SW 1271 (cell line): ENCODE measurements around the gene RABGAP1.

Experiments used
- DNase-seq, 2 experiments: peaks; one replicate each; lab custom pipeline; 2025; lab: John Stamatoyannopoulos, UW

RABGAP1 gene

DNA sequence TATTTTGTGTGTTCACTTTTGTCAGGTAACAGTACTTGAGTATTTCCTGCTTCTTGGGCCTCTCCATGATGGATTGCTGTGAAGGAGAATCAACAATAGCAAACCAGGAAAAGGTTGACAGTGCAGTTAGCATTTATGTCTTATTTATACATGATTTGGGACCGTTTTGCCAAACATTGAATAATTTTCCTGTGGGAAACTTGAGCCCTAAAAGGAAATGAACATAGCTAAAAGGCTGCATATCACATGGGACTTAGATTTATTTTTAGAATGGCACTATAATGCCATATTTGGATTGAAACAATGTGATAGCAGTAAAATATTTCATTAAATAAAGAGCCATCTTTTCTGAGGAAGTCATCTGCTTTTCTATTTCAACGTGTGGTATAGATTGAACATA is 107.9 kb downstream of the RABGAP1 start:
- no peak for DNase-seq

DNA sequence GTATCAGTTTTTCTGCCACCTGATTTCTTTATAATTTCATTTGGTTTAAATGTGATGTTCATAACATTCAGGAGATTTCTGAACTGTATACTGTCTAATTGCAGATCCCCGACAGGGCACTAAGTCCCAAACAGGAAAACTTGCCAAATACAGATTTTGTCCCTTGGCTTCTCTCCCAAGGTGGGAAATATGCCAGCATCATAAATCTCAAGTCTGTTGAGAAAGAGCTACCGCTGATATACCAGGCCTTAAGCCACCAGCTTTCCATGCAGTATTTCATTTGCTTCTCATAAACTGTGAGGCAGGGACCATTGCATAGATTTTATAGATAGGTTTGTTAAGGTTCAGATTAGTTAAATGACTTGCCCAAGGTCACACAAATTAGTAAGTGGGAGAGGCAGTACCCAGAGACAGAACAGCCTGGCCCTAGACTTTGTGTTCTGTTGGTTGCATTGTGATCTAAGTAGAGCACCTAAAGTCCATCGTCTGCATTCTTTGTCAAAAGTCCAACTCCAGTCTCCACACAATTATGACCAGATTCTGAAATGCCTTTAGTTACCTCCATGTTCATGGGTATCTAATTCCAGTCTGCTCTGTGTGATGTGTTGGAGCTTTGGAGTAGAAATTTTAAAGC is 108.9 kb downstream of the RABGAP1 start:
- DNase-seq = no peak

DNA sequence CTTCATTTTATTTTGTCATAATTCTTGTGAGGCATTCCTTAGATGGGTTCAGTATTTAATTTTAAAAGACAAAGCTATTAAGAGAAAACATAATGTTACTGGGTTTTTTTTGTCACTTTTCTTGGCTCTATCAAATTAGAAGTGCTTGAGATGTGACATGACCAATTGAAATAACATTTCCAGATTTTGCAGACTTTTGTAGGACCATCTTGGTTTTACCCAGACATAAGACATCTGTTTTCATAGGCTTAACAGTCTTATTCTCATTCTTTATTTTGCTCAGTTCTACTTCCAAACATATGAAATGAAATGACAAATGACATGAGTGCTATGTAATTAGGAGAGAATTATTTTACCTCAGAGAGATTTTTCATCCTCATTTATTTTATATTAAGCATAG is 112.2 kb downstream of the RABGAP1 start:
- no peak for DNase-seq

DNA sequence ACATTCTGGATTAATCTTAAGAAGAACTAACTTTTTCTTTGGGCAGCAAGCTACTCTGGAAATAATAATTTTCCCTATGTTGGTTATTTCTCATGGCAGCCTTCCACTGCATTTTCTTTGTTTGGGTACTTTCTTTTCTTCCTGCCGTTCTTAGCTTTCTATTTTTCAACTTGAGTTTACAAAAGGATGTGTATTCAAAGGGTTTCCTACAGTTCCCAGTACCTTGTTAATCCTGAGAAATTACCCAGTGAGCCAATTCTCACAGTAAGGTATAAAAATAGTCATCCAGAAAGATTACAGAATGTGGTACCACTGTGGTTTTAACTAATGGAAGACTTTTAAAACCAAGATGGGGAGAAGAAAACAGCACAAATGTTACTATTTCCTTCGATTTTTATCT is 112.9 kb downstream of the RABGAP1 start:
- no peak for DNase-seq

DNA sequence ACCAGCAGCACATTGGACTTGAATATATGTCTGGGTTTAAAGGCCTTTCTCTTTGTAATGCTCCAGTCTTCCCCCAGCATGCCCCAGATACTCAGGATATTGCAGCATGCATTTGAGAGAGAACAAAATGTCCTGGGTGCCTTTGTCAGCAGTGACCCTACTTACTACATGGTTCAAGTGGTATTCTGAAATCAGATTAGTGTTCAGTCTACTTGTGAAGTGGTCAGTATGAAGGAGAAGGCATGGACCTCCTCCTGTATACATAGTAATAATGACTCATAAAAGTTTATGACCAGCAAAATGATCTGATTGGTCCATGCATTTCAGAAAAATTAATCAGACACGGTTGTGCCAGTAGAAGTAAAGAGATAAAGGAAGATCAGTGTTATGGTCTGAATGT is 118.0 kb downstream of the RABGAP1 start:
- no peak for DNase-seq

DNA sequence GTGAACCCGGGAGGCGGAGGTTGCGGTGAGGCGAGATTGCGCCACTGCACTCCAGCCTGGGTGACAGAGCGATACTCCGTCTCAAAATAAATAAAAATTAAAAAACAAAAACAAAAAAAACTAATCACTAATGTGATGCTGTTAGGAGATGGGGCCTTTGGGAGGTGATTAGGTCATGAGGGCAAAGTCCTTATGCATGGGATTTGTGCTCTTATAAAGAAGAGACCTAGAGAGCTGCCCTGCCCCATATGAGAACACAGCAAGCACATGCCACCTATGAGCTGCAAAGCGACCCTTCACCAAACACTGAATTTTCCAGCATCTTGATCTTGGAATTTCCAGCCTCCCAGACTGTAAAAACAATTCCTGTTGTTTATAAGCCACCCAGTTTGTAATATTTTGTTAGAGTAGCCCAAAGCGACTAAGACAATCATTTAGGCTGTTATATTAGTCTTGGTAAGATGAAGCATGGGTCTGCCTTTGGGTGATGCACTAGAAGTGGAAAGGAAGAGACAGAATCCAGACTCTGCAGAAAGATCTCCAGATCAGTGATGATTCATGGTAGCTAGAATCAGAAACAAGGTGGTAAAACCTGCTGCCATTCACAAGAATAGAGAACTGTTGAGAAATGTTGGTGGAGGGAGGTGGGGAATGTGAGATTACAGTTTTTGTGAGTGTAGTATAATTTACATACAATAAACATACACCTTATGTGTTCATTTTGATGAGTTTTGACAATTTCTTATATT is 118.8 kb downstream of the RABGAP1 start:
- DNase-seq = no peak

DNA sequence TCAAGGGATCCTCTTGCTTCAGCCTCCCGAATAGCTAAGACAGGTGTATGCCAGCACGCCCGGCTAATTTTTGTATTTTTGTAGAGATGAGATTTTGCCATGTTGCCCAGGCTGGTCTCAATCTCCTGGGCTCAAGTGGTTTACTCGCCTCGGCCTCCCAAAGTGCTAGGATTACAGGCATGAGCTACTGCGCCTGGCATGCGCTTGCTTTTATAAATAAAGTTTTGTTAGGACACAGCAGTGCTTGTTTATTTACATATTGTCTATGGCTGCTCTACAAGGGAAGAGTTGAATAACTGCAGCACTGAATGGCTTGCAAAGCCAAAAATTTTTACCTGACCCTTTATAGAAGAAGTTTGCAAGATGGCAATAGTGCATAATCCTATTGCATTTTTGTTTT is 120.4 kb downstream of the RABGAP1 start:
- DNase-seq = no peak

DNA sequence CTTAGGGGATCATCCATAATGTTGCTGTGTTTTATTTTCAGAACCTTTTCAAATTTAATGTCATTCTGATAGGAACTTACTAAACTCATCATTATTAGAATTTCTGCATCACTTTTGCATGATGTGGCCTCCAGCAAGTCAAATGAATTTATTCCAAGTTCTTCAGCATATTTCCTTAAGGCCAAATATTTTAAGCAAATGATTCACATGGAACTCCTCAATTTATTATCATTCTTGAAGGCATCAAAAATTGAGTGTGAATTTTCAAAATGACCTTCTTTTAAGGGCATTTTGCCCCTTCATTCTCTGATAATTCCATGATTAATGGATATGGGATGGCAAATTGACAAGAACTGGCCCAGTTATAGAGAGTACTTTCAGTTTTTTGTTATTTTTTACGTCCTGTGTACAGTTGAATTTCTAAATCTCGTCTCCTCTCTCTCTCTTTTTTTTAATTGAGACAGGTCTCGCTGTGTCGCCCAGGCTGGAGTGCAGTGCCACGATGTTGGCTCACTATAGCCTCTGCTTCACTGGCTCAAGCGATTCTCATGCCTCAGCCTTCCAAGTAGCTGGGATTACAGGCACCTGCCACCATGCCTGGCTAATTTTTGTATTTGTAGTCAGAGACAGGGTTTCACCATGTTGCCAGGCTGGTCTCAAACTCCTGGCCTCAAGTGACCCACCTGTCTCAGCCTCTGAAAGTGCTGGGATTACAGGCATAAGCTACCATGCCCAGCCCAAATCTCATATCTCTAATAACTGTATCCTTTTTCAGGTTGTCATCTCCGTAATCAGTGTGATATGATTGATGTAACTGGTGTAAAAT is 121.7 kb downstream of the RABGAP1 start:
- no peak for DNase-seq

DNA sequence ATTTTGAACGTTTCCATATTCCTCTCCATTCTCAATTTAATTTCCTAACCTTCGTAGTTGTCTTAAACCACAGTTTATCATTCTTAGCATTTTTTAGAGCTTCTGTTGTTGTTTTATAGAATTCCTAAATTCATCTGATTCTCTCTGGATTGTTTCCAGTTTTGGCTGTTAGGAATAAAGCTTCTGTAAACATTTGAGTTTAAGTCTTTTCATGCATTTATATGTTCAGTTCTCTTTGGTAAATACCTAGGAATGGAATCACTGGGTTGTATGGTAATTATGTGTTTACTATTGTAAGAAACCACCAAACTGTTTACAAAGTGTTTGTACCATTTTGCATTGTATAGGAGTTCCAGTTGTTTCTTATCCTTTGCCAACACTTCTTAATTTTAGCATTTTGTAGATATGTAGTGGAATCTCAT is 122.4 kb downstream of the RABGAP1 start:
- DNase-seq = no peak

DNA sequence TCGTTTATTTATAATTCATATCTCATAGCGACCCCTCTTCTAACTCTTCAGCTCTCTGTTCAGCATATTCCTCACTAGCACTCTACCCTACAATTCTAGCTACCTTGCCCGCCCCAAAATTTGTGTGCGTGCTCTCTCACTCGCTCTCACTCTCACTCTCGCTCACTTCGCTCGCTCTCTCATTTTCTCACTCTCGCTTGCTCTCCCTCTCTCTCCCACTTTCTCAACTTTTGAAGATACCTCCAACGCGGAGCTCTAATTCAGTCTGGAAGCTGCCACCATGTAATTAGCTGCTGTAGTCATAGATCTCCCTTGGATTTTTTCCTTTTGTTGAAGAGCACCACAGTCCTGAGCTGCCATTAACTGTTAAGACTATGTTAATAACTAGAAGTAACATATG is 123.1 kb downstream of the RABGAP1 start:
- DNase-seq = no peak

DNA sequence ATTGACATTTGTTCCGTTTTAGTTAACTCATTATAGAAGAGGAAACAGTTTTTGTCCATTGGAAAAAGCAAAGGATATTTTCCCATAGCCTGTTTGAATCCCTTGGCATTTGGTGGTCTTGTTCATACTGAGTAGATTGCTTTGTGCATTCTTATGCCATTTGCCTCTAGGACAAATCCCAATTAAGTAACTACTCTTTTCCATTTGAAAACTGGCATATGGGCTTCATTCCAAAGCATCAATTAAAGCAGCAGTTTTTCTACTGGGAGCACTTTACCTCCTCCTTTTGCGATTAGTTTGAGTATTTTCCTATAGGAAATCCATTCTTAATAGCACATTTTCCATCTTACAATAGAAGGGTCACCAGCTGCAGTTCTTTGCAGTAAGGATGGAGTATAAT is 123.9 kb downstream of the RABGAP1 start:
- DNase-seq = no peak

DNA sequence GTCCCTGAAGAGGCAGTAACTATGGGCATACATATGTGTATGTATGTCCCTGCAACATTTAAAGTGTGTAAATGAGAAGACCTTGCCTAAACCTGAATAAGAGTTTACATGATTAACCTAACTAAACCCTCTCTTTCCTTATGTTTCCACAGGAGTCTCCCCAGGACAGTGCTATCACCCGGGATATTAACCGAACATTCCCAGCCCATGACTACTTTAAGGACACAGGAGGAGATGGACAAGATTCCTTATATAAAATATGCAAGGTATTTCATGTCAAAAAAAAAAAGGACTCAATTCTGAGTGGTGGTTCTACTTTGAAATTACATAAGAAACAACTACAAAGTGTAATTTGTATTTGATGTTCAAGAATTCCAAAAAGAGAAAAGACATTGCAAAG is 124.4 kb downstream of the RABGAP1 start:
- DNase-seq = no peak

DNA sequence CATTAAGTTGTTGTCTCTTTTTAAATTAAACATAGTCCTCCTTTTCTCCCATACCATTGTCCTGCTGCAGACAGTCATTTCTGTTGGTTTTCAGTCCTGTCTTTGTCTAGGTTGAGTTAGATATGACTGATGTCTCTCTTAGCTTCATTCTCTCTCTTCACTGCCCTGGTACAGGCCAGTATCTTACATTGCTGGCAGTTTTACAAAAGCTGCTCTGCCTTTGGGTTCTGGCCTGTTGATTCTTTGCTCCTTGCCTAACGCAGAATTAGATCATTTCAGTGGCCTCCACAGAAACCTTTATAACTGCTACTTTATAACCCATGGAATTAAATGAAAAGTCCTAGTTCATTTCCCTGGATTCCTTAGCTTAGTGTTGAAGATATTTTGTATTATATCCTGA is 126.3 kb downstream of the RABGAP1 start:
- no peak for DNase-seq

DNA sequence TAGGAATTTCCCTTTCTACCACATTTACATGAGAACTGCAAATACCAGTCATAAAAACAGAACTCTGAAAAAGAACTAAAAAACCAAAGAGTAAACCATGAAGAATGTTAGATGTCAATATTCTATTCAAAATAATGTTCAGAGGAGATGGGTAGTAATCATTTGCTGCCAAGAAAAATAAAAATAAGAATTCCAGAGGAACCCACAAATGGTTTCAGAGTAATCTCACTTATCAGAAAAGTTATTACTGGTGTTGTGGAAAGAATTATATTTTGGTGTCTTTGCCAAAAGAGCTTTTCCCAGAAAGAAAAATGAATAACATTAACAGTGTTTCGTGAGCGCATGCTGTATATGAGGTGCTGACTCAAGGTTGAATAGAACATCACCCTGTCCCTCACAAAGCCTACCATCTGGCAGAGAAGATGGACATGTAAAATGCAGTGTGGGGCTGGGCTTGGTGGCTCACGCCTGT is 128.2 kb downstream of the RABGAP1 start:
- no peak for DNase-seq

DNA sequence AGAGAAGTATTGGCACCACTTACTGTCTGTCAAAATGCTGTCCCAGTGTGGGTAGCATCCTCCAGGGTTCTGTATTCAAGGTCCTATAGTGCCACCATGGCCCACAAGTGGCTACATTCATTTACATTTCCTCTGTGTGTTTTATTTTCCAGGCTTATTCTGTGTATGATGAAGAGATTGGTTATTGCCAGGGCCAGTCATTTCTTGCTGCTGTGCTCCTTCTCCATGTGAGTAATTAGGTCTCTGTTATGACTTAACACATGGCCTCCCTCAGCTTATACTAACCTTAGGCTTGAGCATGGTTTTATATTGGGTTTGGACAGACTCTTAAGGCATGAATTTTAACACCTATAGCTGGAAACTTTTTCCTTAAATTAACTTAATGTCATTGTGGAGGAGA is 129.4 kb downstream of the RABGAP1 start:
- DNase-seq = no peak

DNA sequence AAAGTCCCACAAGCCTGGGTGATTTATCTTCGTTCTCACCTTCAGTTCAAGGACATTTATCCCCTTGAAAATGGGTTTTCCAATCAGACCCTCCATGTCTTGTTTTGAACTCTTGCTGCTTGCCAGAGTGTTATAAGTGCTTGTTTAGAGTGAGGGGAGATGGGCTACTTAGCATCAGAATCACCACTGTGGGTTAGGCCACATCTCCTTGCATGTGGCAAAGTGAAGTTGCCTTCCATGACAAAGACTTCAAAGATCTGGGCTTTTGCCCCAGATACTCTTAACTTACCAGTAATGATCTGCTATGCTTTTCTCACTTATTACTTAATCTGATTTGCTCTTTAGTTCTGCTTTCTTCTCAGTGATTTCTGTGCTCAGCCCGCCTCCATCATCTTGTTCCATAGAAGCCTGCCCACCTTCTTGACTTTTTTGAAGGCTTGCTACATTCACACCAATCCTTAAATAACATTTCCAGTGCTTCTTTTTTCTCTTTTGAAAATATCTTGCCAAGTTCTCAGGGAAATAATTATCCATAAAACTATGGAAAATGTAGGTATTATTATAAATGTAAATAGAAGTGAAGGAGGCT is 131.7 kb downstream of the RABGAP1 start:
- no peak for DNase-seq

DNA sequence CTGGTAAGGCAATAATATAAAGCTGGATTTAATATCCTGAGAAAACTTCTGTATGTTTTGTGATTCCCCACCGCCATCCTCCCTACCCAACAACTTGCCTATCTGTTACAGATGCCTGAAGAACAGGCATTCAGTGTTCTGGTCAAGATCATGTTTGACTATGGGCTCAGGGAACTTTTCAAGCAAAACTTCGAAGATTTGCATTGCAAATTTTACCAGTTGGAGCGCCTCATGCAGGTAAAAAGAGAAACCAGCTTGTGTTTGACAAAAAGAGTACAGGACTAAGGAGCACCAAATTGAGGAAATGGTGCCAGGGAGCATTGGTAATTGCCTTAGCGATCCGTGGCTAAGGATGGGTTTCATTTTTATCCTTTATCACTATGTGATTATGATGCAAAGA is 132.6 kb downstream of the RABGAP1 start:
- DNase-seq = no peak

DNA sequence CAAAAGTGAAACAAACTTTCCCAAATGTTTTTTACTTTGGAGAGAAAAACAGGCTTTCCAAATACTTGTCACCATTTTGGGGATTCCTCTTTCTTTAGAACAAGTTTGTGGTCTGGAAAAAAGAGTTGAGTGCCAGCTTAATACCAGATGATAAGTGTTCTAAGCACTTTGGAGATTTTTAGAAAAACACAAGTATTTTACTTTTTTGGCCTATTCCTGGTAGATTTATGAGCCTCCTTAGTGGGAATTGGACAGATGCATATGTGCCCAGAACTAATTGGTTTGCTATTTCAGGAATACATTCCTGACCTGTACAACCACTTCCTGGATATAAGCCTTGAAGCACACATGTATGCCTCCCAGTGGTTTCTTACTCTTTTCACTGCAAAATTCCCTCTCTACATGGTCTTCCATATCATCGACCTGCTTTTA is 133.2 kb downstream of the RABGAP1 start:
- peak in 1 of 2 experiments; percentile 29 for DNase-seq

DNA sequence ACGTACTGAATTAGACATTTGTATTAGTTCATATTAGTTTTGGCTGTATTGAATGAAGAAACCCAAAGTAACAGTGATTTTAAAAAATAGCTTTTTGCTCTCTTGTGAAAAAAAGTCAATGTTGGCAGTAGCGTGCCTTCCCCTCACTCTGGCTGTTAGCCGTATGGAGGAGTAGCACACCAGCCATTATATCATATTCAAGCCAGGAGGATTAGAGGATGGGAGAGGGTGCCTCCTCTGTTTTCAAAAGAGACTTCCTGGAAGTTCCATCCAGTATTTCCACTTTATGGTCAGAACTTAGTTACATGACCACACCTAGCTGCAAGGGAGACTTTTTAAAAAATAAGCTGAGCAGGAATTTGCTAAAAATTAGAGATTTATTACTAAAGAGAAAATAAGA is 133.8 kb downstream of the RABGAP1 start:
- no peak for DNase-seq

DNA sequence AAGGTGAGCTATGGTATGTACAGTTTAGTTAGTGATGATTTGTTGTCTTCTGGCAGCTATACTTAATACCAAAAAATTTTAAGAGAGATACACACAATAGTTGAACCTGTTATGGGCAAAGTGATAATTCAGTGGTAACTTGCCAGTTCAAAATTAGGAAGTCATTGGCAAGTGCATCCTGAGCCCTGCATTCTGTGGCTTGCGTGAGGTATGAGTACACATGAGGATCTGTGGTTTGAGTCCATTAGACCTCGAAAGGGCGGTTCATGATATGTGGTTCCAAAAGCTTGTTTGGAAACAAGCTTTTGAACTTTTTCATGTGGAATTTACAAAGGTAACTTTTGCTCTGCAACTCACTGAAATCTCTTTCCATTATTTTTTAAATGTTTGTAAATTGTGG is 139.6 kb downstream of the RABGAP1 start:
- DNase-seq = no peak

DNA sequence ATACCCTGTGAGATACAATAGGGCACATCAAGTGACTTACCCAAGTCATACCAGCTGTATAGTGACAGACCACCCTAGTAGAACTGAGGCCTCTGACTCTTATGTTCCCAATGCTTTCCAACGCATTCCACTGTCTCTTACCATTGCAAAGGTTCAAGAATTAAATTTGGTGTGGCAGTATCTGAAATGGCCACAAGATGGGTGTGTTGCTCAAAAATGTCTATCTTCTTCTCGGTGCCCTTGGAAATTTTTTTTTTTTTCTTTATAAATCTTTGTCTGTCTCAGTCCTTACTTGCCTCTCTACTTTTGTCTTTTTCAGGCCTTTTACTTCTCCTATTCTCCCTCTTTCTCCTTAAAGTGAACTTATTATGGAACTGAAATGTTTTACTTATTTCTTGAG is 141.0 kb downstream of the RABGAP1 start:
- DNase-seq = peak; percentile 6 to 50

DNA sequence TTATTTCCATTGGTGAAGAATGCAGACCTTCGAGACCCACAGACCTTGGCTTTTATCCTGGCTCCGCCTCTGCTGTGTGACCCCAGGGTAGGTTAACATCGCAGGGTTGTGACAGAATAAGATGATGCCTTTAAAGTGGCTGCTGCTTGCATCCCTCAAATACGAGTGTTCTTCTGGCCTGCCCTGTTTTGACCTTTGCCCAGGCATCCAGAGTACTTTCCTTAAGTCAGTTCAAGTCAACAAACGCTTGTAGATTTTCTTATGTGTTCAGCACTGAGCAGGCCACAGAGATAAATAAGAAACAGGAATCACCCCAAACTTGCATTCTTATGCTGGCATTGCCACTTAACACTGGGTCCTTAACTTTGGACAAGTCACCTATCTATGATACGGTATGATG is 142.9 kb downstream of the RABGAP1 start:
- DNase-seq = no peak

DNA sequence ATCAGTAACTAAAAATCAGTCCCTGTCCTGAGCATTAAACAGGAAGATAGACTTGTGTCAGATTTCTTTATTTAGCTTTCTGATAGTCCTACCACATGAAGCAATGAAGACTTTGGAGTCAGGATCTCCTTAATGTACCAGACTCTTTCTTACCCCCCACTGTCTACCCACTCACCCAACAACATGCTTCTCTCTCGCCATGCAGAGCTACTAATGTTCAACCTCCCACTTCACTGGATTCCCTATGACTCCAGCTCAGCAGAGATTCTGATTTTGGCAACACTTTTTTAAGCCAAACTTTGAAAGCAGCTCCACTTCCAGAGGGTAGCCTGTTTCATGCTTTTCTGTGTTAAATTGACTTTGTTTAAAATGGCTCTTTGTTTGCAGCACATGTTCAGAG is 143.4 kb downstream of the RABGAP1 start:
- DNase-seq = no peak
